SIG-M5 (cell line): ENCODE data around the gene KIF6.

Source experiments
- DNase-seq: peaks from one replicate; lab custom pipeline; 2025; lab: John Stamatoyannopoulos, UW

The KIF6 gene

DNA sequence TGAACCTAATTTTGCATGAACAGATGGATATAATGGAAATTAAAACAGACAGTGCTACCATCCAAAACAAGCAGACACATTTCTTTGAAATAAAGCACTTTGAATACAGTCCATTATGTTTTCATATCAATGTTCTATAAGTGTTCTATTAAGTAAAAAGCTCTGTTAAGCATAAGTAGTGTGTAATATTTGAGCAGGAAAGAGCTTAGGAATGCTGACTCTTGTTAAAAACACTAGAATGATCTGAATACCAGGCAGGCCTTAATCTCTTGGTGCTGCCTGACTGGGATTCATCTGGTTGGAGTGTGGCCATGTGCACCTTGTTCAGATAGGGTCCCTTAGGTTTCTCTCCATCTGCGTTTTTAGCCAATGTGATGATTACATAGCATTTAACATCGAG, 130.9 kb downstream of the KIF6 start:
- DNase-seq: no peak

DNA sequence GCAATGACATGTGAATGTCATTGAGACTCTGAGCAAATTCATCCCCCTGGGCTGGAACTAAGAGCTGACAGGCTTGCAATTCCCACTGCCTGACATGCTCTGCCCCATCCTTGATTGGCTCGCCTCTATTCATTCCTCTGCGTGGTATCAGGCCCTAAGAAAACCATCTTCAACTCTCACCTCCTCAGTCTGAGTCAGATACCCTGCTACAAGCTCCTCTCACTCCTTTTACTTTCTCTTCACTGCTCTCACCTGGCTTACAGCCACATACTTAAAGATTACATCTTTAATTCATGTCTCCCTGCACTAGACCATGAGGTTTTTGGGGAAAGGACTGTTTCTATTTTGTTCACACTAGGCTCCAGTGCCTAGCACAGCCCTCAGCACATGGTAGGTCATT, 131.6 kb downstream of the KIF6 start:
- DNase-seq: no peak

DNA sequence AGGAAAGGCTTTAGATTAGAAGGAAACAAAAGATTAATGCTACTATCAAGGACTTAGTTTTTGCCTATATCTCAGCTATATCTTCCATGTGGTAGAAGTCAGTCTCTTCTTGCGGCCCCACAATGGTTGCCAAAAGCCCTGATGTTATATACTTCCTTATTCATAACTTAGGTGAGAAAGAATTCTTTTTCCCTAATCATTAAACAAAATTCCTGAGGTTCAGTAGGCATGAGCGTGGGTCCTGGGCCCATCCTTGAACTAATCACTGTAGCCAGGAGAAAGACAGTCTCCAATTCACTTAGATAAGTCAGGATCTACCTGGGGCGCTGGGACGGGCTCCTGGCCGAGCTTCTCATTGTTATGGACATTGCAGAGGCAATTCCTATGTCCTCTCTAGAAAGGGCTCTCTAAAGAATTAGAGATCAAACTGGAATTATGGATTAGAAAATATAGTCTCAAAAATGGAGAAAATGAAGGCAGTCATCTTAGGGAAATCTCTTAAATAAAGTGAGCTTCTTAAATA, 134.3 kb downstream of the KIF6 start:
- no peak for DNase-seq

DNA sequence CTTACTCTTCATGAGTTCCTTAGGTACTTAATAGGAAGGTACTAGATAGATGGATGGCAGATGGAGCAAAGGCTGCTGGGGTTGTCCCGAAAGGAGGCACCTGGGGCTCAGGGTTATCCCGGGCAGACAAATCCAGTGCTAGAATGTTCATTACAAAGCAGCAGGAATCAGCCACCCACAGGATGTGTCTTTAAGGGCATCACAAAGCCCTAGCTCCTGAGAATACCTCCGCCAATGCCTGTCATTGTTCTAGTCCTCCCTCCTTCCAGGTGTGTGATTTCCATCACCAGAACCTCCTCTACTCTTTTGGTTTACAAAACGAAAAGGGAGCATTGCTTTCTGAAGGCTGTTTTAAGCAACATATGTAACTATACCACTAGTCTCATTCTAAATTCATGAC, 138.1 kb downstream of the KIF6 start:
- DNase-seq: no peak

DNA sequence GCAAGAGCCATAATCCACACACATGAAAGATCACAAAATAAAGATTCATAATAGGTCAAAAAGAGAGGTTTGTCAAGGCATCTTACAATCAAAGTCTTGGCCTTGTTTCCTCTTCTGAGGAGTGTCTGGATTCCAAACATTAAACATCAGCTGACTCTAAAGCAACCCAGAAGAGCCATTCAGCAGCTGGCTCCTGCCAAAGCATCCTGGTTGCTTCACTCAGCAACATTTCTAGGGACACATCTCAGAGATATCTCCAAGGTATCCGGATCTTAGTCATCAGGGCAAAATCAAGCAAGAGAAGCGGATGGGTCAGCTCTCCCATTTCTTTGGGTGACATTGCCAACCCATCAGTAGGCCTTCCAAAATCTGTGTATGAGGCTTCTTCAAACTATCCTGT, 139.6 kb downstream of the KIF6 start:
- no peak for DNase-seq

DNA sequence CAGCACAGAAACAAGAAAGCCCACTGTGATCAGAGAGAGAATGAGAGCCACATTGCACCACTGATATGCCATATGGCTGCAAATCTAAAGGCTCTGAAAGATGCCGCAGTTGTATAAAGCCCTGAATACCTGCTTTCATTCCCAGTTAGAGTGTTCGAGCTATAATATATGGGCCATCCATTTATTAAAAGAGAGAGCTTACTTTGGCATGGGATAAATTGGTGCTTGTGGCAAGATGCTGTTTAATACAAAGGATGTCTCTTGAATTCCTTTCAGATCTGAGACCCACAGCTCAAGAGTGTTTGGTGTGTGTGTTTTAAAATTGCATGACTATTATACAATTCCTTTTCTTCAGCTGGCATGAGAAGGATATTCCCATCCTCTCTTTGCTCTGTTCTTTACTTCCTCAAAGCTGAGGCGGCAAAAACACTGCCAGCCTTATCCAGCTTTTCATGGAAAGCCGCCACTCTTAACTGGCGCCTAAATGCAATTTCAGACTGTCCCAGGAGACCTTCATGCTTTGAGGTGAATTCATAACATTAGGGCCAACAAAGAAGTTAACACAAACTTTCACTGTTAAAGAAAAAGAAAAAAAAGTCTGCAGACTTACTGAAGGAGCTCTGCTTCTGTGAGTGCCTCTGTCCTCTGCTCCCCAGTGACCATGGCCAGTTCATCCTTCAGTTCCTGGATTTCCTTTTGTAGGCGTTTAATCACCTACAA, 147.6 kb downstream of the KIF6 start:
- no peak for DNase-seq

DNA sequence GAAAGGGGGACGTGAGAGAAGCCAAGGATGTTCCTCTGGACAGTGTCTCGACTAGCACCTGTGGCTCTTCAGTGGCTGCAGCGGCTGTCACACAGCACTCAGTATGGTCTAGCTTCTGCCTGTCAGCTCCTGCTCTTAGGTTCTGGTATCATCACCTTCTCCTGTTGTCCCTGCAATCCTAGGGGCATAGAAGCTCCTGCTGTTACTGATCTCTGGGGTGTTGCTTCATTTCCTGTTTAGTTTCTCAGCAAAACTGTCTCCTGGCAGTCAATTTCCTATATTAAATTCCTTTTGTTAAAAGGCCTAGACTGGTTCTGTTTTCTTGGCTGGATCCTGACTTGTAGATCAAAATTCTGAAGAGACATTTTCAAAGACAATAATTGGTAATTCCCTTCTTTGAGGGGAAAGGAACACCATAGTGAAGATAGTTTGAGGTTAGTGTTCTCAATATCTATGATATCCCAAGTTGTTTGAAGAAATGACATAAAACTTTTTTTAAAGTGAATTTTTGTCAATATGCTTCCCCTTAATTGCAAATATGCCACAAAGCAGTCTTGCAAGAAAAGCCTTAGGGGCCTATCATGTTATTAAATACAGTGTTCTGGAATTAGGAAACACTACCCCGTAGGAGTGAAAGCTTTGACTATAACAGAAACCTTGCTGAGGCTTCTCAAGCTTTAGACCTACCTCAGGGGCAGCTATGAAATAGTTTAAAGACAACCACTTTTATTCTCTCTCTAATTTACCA, 148.5 kb downstream of the KIF6 start:
- no peak for DNase-seq

DNA sequence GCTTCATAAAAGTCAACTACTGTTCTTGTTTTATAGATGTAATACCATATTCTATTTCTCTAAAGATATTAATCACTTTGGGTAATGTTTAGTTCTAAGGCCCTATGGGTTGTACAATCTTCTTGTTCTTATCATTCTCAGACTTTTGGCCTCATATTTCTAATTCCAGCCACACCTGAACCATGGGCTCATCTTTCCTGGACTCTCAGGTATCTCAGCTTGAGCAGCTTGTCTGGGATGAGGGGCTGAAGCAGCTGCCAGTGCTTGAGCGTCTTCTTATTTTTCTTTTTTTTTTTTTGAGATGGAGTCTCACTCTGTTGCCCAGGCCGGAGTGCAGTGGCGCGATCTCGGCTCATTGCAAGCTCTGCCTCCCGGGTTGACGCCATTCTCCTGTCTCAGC, 150.2 kb downstream of the KIF6 start:
- no peak for DNase-seq

DNA sequence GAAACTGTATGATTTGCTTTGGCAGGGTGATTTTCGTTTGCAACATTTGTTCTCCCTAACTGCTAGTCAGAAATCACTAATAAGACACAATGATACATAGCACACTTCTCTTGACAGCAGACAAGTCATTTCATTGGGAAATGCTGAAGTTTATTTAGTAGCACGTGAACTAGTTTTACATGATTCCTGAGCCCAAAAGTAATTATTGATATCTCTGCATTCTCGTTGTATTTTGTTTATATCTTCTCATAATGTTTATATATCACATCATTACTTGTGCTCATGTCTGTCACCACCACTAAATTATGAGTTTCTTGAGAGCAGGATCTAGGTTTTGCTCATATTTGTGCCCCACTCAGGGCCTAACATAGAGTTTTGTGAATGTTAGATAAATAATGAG, 151.7 kb downstream of the KIF6 start:
- no peak for DNase-seq

DNA sequence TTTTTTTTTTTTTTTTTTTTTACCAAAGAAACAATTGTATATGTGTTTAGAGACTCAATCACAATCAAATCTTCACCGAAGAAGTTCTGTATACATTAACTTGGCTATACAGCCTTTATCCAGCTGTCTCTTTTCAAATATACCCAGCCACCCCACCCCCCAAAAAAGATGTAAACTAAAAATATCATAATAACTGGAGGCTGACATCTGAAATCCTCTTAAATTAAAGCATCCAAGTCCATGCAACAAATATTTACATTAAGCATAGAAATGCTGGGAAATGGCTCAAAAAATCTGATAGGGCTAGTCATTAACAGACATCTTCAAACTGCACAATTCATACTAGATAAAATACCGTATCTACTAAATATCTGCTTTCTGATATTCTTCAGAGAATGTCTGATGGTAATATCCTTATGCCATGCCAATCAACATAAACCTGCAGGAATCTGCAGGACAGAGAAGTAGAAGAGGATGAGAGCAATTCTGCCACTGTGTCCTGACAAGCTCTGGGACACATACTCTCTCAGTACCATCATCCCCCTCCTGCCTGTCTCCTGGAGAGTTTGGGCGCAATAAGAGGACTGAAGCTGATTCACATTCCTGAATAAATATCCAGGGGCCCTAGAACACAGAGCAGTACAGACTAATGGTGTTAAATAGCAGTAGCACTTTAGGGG, 152.4 kb downstream of the KIF6 start:
- DNase-seq: no peak

DNA sequence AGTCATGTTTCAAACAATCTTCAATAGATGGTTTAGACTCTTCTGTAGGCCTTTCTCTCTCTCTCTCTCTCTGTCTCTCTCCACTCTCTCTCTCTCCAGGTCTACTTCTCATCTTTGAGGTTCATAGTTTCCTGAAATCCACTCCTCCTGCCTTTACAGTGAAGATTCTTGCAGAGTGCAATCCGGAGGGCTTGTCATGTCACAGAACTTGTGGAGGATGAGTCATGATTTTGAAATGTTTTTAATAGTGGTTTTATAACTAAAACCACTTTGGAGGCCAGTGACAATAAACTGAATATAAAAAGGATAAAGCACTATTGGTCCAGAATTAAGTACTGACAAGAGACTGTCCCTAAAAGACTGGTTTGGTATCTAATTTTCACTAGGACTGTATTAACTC, 156.3 kb downstream of the KIF6 start:
- DNase-seq: no peak

DNA sequence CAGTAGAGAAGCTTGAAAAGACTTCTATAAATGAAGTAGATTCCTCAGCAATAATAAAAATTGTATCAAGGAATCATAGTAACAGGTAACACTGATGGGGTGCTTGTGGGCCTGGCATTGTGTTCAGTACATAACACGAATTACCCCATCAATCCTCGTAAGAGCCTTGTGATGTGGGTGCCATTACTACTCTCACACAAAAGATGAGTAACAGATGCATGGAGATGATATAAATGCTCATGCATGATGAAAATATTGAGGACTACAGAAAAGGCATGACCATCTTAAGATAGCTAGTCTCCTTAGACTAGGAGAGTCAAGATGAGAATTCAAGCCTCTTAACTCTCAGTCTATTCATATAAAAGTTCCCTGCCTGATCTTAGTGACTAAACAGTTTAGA, 158.1 kb downstream of the KIF6 start:
- DNase-seq: no peak

DNA sequence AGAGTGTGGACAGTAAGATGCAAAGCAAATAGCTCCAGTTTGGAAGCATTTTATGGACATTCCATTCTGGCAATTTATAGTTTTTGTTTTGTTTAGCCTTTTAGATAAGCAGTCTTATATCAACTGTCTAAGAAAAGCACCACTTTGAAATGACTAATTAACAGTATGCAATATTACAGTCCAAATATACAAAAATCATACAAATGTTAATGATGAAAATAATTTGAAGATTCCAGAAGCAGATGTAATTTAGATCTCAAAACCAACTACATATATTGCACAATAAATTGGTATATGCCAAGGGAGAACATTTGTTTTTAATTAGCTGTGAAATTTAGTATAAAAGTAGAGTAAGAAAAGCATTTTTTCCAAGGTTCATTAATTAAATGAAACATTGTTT, 158.8 kb downstream of the KIF6 start:
- DNase-seq: no peak

DNA sequence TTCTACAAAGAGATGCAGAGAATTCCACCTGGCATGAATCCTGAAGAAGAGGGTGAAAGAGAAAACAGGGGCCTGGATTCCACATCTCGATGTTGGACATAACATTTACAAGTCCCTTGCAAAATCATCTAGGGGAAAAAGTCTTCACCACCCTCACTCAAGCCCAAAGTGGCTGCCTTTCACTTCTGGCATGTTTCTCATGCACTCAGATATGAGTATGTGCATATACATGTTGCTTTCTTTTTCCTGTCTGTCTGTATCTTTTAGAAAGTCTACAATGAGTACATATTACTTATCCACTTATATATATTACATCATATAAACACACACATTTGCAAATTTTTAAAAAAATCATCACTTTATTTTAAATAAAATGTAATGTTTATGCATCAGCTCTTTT, 159.3 kb downstream of the KIF6 start:
- DNase-seq: no peak

DNA sequence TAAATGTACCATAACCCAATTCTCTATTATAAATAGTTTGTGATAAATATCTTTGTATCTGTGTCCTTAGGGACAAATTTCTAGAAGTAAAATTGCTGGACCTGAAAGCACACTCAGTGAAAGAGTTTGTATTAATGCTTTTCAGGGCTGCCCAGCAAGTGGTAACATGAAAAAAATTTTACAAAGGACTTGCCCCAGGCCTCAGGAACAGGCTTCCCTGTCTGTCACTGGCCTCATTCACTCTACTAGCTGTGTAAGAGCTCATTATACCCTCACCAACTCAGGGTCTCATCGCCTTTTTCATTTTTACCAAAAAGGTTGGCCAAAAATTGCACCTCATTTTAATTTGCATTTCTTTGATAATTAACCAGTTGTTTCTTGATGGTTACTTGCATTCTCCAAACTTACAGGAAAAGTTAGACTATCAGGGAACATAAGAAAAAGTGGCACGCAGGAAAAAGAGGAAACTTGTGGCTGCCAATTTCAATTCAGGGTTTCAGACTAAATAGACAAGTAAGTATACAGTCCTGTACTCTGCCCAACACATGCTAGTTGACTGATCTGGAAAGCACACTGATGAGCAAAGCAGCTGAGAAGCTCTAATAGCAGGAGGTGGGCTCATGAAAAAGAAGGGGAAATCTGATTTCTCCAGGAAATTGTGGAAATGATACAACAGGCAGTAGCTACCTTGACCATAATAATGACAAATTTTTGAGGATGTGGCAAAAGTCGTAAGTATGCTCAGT, 161.5 kb downstream of the KIF6 start:
- no peak for DNase-seq

DNA sequence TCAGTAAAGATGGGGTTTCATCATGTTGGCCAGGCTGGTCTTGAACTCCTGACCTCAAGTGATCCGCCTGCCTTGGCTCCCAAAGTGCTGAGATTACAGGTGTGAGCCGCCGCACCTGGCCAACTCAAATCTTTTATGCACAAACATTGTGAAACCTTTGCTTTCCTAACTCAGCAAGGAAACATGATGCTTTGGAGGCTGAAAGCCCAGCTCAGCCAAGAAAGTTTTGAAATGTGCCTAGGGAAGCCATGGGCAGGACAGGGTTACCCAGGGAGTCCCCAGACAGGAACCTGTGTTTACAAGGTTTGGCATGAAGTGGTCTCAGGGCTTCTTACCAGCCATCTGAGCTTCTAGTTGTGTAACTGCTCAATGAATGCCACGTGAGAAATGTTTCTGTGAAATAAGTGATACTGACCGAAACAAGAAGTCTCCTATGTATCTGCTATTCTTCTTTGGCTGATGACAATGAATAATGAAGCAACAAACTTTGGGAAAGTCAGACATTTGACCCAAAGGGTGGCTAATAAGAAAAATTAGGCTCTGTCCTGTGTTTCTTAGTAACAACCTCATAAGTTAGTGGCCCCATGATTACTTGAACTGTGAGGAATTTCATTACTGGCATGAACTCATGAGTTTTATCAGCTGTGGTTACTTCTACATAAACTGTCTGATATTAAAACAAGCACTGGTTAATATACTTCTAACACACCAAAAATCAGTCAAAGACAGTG, 163.5 kb downstream of the KIF6 start:
- no peak for DNase-seq

DNA sequence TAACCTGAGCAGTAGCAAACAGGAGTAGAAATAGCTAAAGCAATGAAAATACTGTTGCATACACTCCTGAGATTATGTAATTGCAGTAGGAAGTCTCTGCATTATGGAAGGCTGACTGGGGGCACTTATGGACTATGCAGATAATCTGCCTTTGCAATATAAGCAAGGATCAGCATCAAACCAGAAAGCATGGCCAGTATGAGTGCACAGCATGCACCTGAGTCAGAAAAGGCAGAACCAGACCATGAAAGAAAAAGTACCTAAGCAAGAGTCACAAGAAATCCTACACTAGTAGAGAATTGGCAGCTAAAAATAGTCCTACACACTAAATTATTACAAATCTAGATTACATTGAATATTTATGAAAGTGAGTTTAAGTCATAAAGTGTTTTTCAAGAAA, 164.3 kb downstream of the KIF6 start:
- no peak for DNase-seq

DNA sequence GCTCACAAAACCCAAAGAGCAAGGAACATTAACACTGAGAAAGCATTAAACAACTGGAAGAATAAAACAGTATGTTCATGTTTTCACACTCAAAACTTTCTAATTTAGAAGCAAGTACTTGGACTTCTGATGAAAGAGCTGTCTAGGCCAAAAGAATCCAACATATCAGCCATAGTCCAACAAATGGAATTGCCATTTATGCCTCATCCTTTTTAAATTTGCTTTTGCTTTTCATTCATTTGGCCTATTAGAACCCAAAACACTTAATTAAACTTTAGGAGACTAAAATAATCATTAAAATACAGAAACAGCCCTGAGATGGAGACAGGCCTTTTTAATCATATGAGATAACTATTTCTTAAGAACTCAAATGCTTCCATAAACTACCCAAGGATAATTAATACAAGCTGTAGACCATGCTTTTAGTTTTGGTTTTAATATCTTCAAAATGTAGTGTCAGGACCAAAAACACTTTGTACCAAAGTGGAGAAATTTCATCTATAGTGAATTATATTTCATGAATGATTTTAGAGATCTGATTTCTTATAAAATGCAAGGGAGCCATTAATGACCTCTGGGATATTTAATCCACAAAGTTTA, 166.5 kb downstream of the KIF6 start:
- DNase-seq: no peak

DNA sequence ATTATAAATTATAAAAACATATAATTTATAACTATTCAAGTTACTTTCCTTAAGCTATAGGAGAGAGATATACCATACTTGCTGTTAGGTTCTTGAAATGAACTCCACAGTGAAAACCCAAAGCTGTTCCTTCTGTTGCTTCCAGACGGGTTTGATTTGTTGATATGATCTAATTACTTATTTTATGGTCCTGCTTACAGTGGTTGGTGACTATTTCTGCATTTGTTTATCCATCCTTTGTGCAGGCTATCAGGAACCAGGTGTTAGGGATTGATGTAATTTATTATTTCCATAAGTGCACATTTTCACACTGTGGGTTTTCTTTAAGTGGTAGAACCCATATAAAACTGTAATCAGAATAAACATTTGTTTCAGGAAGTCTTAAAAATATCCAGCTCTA, 167.1 kb downstream of the KIF6 start:
- DNase-seq: no peak

DNA sequence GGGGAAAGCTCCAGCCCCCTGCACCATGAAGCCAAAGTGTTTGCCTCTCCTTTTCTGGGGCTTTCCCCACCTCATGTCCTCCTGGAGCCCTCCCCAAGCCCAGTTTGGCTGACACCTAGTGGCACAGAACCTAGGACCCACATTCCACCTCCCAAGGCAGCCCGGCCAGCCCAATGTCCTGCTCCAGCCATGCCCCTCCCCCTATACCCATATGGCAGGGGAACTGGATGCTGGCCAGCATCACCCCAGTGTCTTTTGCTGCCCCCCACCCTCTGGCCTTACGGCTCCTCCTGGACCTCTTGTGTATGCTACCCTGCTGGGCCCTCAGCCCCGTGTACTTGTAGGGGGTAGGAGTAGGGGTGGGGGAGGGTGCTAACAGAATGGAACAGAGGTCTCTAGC, 170.1 kb downstream of the KIF6 start:
- DNase-seq: no peak
